Measurements from ENCODE around the gene ZMYND11.

GRCh38 chr10:246431-246830, 111.2 kb downstream of the ZMYND11 start:
- TF ChIP-seq PRDM1 (tag by site-specific recombination; IDR thresholded peaks at IDR 0.05) (no peak), CTCF (tag by site-specific recombination; IDR thresholded peaks at IDR 0.05) (no peak), ZBTB20 (tag by site-specific recombination; IDR thresholded peaks at IDR 0.05) (no peak), ZNF155 (tag by site-specific recombination; IDR thresholded peaks at IDR 0.05) (no peak), ZNF639 (tag by site-specific recombination; IDR thresholded peaks at IDR 0.05) (no peak), ZNF501 (tag by site-specific recombination; IDR thresholded peaks at IDR 0.05) (no peak), ZNF404 (tag by site-specific recombination; IDR thresholded peaks at IDR 0.05) (no peak), YY1 (tag by site-specific recombination; IDR thresholded peaks at IDR 0.05) (no peak)
